Central memory CD8-positive, alpha-beta T cell (primary cell): ENCODE results near the gene FZD2.

Source experiments
- ATAC-seq: fragments of 150-1000 bp; cut with Tn5 transposase; replicated peaks from 2 replicates; pipeline ENCODE4 v1.10.0; 2022; ENCODE audit warnings: mild to moderate bottlenecking, moderate FRiP score, moderate number of reproducible peaks; ENCODE audit not compliant: poor library complexity, severe bottlenecking; ENCODE audit errors: extremely low read depth
- DNase-seq, 2 donors: peaks; one replicate each; pipeline ENCODE4 v3.0.0; 2021; ENCODE audit warnings: low spot score in 2 of 2
- H3K27ac Mint-ChIP-seq: one replicate; pipeline ENCODE4 v1.8.0; 2022; ENCODE audit warnings: low read depth, mild to moderate bottlenecking, moderate library complexity, mixed read lengths
- H3K27me3 Mint-ChIP-seq: one replicate; pipeline ENCODE4 v1.8.0; 2022; ENCODE audit warnings: mixed read lengths
- H3K36me3 Mint-ChIP-seq: one replicate; pipeline ENCODE4 v1.8.0; 2022; ENCODE audit warnings: mild to moderate bottlenecking, moderate library complexity, mixed read lengths; ENCODE audit not compliant: insufficient read depth
- H3K4me1 Mint-ChIP-seq: one replicate; pipeline ENCODE4 v1.8.0; 2022; ENCODE audit warnings: mixed read lengths
- H3K4me3 Mint-ChIP-seq: one replicate; pipeline ENCODE4 v1.8.0; 2022; ENCODE audit warnings: mild to moderate bottlenecking, moderate library complexity, mixed read lengths
- H3K9me3 Mint-ChIP-seq: one replicate; pipeline ENCODE4 v1.8.0; 2022; ENCODE audit warnings: mixed read lengths

Gene FZD2

GRCh38 chr17:44608727-44609435, 51.6 kb downstream of the FZD2 start:
- H3K4me1 Mint-ChIP-seq, result no peaks in the 10 kb centered on the region
- no peak overlapping the region for H3K27ac Mint-ChIP-seq
- H3K36me3 Mint-ChIP-seq, result peaks cover 1% of the 10 kb centered on the region
- H3K27me3 Mint-ChIP-seq, result peaks cover 39% of the 10 kb centered on the region
- no peak for DNase-seq
- no peaks in the 10 kb centered on the region for H3K9me3 Mint-ChIP-seq
- ATAC-seq, result no peak
- no peak overlapping the region for H3K4me3 Mint-ChIP-seq

GRCh38 chr17:44610331-44610730, 53.0 kb downstream of the FZD2 start:
- no peaks in the 10 kb centered on the region for H3K4me1 Mint-ChIP-seq
- DNase-seq, result no peak
- no peak overlapping the region for H3K27ac Mint-ChIP-seq
- no peak for ATAC-seq
- H3K4me3 Mint-ChIP-seq, result no peak overlapping the region
- no peaks in the 10 kb centered on the region for H3K9me3 Mint-ChIP-seq
- H3K36me3 Mint-ChIP-seq, result peaks cover 1% of the 10 kb centered on the region
- H3K27me3 Mint-ChIP-seq, result peaks cover 48% of the 10 kb centered on the region
